BLaER1 treated with 17β-estradiol and CSF1 and Interleukin-3, amounts not matched to agents 10 nM and 100 nM (cell line): Measurements from ENCODE around the gene ZNF844.

ENCODE experiments used
- H3K27ac ChIP-seq, 11 experiments: shearing (Covaris generic); formaldehyde crosslinking; 2 replicates each; pipeline ENCODE4 v1.8.1; 2022
- H3K27me3 ChIP-seq, 11 experiments: shearing (Covaris generic); formaldehyde crosslinking; 2 replicates each; pipeline ENCODE4 v1.8.1; 2022
- H3K36me3 ChIP-seq, 11 experiments: shearing (Covaris generic); formaldehyde crosslinking; 2 replicates each; pipeline ENCODE4 v1.8.1; 2022
- H3K4me1 ChIP-seq, 10 experiments: shearing (Covaris generic); formaldehyde crosslinking; 2 replicates each; pipeline ENCODE4 v1.8.1; 2022
- H3K4me2 ChIP-seq, 11 experiments: shearing (Covaris generic); formaldehyde crosslinking; 2 replicates each; pipeline ENCODE4 v1.8.1; 2022
- H3K4me3 ChIP-seq, 10 experiments: shearing (Covaris generic); formaldehyde crosslinking; 2 replicates each; pipeline ENCODE4 v1.8.1; 2022
- H3K9ac ChIP-seq, 11 experiments: shearing (Covaris generic); formaldehyde crosslinking; 2 replicates each; pipeline ENCODE4 v1.8.1; 2022
- H3K9me3 ChIP-seq, 11 experiments: shearing (Covaris generic); formaldehyde crosslinking; replicated peaks in 1 of 11; 2 replicates each; pipeline ENCODE4 v1.8.1; 2022
- H4K20me1 ChIP-seq, 11 experiments: shearing (Covaris generic); formaldehyde crosslinking; 2 replicates each; pipeline ENCODE4 v1.8.1; 2022
- Cebpa-rat ChIP-seq, 11 experiments: shearing (Covaris generic); IDR thresholded peaks; 2 replicates each; pipeline ENCODE4 v1.8.1; 2022

The ZNF844 gene

GRCh38 chr19:12111176-12111575 lies 46.6 kb downstream of the ZNF844 start:
- Histone ChIP-seq H3K9ac (no peak overlapping the region), H3K4me3 (peak overlapping the region in 2 of 10 experiments; percentile 10 to 15; a peak in 2 of 20 replicates), H3K4me2 (no peak overlapping the region), H3K9me3 (peaks cover 0 to 100% (median 95%) of the 10 kb centered on the region in 11 experiments), H3K36me3 (peaks cover 0 to 99% (median 96%) of the 10 kb centered on the region in 11 experiments), H4K20me1 (no peaks in the 10 kb centered on the region), H3K27me3 (no peaks in the 10 kb centered on the region), H3K4me1 (no peaks in the 10 kb centered on the region), H3K27ac (no peak overlapping the region)
- TF ChIP-seq Cebpa-rat (IDR thresholded peaks at IDR 0.05): no peak

- H3K9me3 ChIP-seq: peaks cover 9 to 100% (median 93%) of the 10 kb centered on the region in 11 experiments
- H3K27me3 ChIP-seq: no peaks in the 10 kb centered on the region
- peak overlapping the region in 4 of 10 experiments; percentile 2 to 15 (median 4); a peak in 4 of 20 replicates for H3K4me3 ChIP-seq
- no peak for TF ChIP-seq Cebpa-rat (IDR thresholded peaks at IDR 0.05)
- H4K20me1 ChIP-seq: no peaks in the 10 kb centered on the region
- peaks cover 8 to 100% (median 96%) of the 10 kb centered on the region in 11 experiments for H3K36me3 ChIP-seq
- no peak overlapping the region for H3K4me2 ChIP-seq
- H3K27ac ChIP-seq: no peak overlapping the region
- no peaks in the 10 kb centered on the region for H3K4me1 ChIP-seq
- H3K9ac ChIP-seq: no peak overlapping the region
These were observed 47.6 kb downstream of the ZNF844 start for GRCh38 chr19:12111943-12112637.

GRCh38 chr19:12112701-12113100 lies 48.2 kb downstream of the ZNF844 start:
- no peak for TF ChIP-seq Cebpa-rat (IDR thresholded peaks at IDR 0.05)
- H3K4me3 ChIP-seq: peak overlapping the region in 1 of 10 experiments; percentile 5; a peak in 3 of 20 replicates
- no peaks in the 10 kb centered on the region for H3K27me3 ChIP-seq
- no peak overlapping the region for H3K4me2 ChIP-seq
- H3K9ac ChIP-seq: no peak overlapping the region
- no peak overlapping the region for H3K27ac ChIP-seq
- H3K36me3 ChIP-seq: peaks cover 14 to 100% (median 97%) of the 10 kb centered on the region in 11 experiments
- peaks cover 15 to 100% (median 93%) of the 10 kb centered on the region in 11 experiments for H3K9me3 ChIP-seq
- no peaks in the 10 kb centered on the region for H4K20me1 ChIP-seq
- H3K4me1 ChIP-seq: no peaks in the 10 kb centered on the region

- H3K4me1 ChIP-seq: no peaks in the 10 kb centered on the region
- 0 out of 20 replicates have a peak overlapping the region, but pooled peaks of 2 of the 10 experiments have one; percentile 5 to 15 for H3K4me3 ChIP-seq
- H4K20me1 ChIP-seq: no peaks in the 10 kb centered on the region
- H3K27me3 ChIP-seq: no peaks in the 10 kb centered on the region
- H3K9me3 ChIP-seq: peaks cover 19 to 100% (median 91%) of the 10 kb centered on the region in 11 experiments
- H3K4me2 ChIP-seq: no peak overlapping the region
- H3K27ac ChIP-seq: no peak overlapping the region
- no peak for TF ChIP-seq Cebpa-rat (IDR thresholded peaks at IDR 0.05)
- no peak overlapping the region for H3K9ac ChIP-seq
- peaks cover 15 to 97% (median 94%) of the 10 kb centered on the region in 11 experiments for H3K36me3 ChIP-seq
These were observed 48.6 kb downstream of the ZNF844 start for GRCh38 chr19:12113121-12113520.

- no peaks in the 10 kb centered on the region for H3K27me3 ChIP-seq
- no peak overlapping the region for H3K9ac ChIP-seq
- no peak overlapping the region for H3K4me2 ChIP-seq
- H3K4me1 ChIP-seq: no peaks in the 10 kb centered on the region
- H3K27ac ChIP-seq: no peak overlapping the region
- peaks cover 15 to 64% (median 52%) of the 10 kb centered on the region in 11 experiments for H3K36me3 ChIP-seq
- peaks cover 47 to 86% (median 70%) of the 10 kb centered on the region in 11 experiments for H3K9me3 ChIP-seq
- H4K20me1 ChIP-seq: no peaks in the 10 kb centered on the region
- H3K4me3 ChIP-seq: no peak overlapping the region
- TF ChIP-seq Cebpa-rat (IDR thresholded peaks at IDR 0.05): no peak
These were observed 52.9 kb downstream of the ZNF844 start for GRCh38 chr19:12117201-12117970.

- no peaks in the 10 kb centered on the region for H4K20me1 ChIP-seq
- no peak overlapping the region for H3K4me3 ChIP-seq
These were observed 62.2 kb downstream of the ZNF844 start for GRCh38 chr19:12126707-12127106.

More at GRCh38 chr19:12126707-12127106, 62.2 kb downstream of the ZNF844 start:
- H3K36me3 ChIP-seq: peaks cover 18 to 49% (median 30%) of the 10 kb centered on the region in 11 experiments
- no peak for TF ChIP-seq Cebpa-rat (IDR thresholded peaks at IDR 0.05)
- H3K27me3 ChIP-seq: no peaks in the 10 kb centered on the region
- no peak overlapping the region for H3K27ac ChIP-seq
- no peak overlapping the region for H3K4me2 ChIP-seq
- H3K9me3 ChIP-seq: peaks cover 49 to 91% (median 66%) of the 10 kb centered on the region in 11 experiments
- no peak overlapping the region for H3K9ac ChIP-seq
- H3K4me1 ChIP-seq: no peaks in the 10 kb centered on the region
